NB4 (cell line): Measurements from ENCODE around the gene RBM5.

Source experiments
- POLR2A ChIP-seq: IDR thresholded peaks from 2 replicates; pipeline ENCODE4 v1.6.1; 2011; ENCODE audit warnings: mild to moderate bottlenecking; ENCODE audit not compliant: insufficient read length; ENCODE audit errors: extremely low read depth
- TF ChIP-seq, protein P1 (sequence below): IDR thresholded peaks from one replicate; pipeline ENCODE4 v1.5.1; 2012; ENCODE audit warnings: low read depth, low read length

DNA sequence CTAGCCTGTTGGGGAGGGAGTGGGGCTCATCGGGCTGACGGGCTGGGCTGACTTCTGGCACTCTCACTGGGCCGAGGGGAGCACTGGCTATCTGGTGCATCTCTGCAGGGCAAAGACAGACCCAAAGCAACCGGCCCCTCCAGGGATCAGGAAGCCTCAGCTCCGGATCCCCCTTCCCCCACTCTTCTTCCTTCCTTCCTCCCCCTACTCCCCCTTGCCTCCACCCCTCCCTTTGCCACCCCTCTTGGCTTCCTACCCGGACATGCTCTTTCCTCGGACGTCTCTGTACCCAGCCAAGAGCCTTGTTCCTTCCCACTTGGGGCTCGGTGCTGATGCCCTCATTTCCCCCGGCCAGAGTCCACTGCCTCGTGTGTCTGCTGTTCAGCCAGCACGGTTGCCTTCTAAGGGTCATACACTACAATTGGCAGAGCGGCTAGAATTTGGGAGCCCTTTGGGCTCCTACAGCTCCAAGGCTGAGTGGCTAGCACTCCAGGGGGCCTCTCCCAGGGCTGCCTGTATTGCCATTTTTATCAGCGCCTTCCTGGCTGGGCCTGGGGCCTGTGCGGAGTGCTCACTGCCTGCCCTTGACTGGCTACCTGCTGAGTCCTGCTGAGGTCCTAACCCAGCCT is 77.3 kb downstream of the RBM5 start:
- TF ChIP-seq POLR2A: no peak
- TF ChIP-seq, protein P1, sequence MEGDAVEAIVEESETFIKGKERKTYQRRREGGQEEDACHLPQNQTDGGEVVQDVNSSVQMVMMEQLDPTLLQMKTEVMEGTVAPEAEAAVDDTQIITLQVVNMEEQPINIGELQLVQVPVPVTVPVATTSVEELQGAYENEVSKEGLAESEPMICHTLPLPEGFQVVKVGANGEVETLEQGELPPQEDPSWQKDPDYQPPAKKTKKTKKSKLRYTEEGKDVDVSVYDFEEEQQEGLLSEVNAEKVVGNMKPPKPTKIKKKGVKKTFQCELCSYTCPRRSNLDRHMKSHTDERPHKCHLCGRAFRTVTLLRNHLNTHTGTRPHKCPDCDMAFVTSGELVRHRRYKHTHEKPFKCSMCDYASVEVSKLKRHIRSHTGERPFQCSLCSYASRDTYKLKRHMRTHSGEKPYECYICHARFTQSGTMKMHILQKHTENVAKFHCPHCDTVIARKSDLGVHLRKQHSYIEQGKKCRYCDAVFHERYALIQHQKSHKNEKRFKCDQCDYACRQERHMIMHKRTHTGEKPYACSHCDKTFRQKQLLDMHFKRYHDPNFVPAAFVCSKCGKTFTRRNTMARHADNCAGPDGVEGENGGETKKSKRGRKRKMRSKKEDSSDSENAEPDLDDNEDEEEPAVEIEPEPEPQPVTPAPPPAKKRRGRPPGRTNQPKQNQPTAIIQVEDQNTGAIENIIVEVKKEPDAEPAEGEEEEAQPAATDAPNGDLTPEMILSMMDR: no peak
